HCT116 (cell line): ENCODE data around the gene ATG9A. TPM values are rescaled to one million over a fixed set of nuclear protein-coding genes. Genes with fewer than 3 reads are reported as not detected.

ENCODE experiments used
- ATAC-seq: fragments of 200-7000 bp; cut with Tn5 transposase; 2 replicates; pipeline ENCODE4 v1.9.1; 2020; ENCODE audit warnings: mild to moderate bottlenecking, moderate library complexity
- BruUV-seq: library from RNA; stranded (reverse); fragments of 400-500 nt; replicated peaks from 2 replicates; lab custom pipeline; 2021; lab: Mats Ljungman, UMichigan
- CTCF ChIA-PET: fragments of 300-600 bp; sonication (Branson Sonifier 250); formaldehyde crosslinking; loops from one replicate; lab custom pipeline; 2021; ENCODE audit warnings: antibody characterized with exemption; lab: Charles Lee
- POLR2A ChIA-PET: fragments of 300-600, 350-600 bp; sonication (Branson Sonifier 250); formaldehyde crosslinking; loops from one replicate; lab custom pipeline; 2021; ENCODE audit warnings: antibody characterized with exemption; lab: Charles Lee
- RAD21 ChIA-PET, 2 experiments: fragments of 300-600 bp; sonication (Branson Sonifier 250); formaldehyde crosslinking; loops; one replicate each; lab custom pipeline; 2023; ENCODE audit warnings: low total read pairs in 2 of 2; ENCODE audit not compliant: uncharacterized antibody in 2 of 2, unreplicated experiment in 2 of 2, low non-redundant PET in 1 of 2; lab: Charles Lee
- DNase-seq: peaks from one replicate; pipeline ENCODE4 v3.0.0-alpha.2; 2010; ENCODE audit warnings: low read depth, low spot score
- H2AFZ ChIP-seq: fragments of 200-600 bp; shearing (Covaris generic), sonication (generic); 2 replicates; pipeline ENCODE4 v1.6.1; 2017; ENCODE audit warnings: low read depth, mixed run types, mixed read lengths, antibody characterized with exemption, low read length; ENCODE audit not compliant: poor library complexity, severe bottlenecking
- H3K27ac ChIP-seq: 2 replicates; pipeline ENCODE4 v1.5.1; 2012; ENCODE audit warnings: low read depth, low read length
- H3K27me3 ChIP-seq: fragments of 200-600 bp; sonication (generic); 2 replicates; pipeline ENCODE4 v1.6.1; 2016; ENCODE audit warnings: mixed run types, low read length, mixed read lengths; ENCODE audit not compliant: insufficient read depth
- H3K36me3 ChIP-seq, 2 experiments: fragments of 200-500 bp in 1 of 2; fragments of 200-600 bp in 1 of 2; sonication (Bioruptor generic) in 1 of 2; sonication (generic) in 1 of 2; 2 replicates each; pipeline versions ENCODE4 v1.5.1 to v1.6.1; 2014 to 2016; ENCODE audit warnings: low read length in 2 of 2, inconsistent platforms in 1 of 2, mixed read lengths in 1 of 2, mixed run types in 1 of 2; ENCODE audit not compliant: insufficient read depth in 2 of 2, control insufficient read depth in 1 of 2
- H3K4me1 ChIP-seq, 2 experiments: fragments of 200-600 bp in 1 of 2; sonication (generic) in 1 of 2; 2 replicates each; pipeline versions ENCODE4 v1.5.1 to v1.6.1; 2012 to 2017; ENCODE audit warnings: low read length in 2 of 2, inconsistent platforms in 1 of 2, mild to moderate bottlenecking in 1 of 2, mixed read lengths in 1 of 2, mixed run types in 1 of 2, moderate library complexity in 1 of 2; ENCODE audit not compliant: insufficient read depth in 2 of 2, control insufficient read depth in 1 of 2
- H3K4me2 ChIP-seq: fragments of 200-600 bp; sonication (generic); 2 replicates; pipeline ENCODE4 v1.6.1; 2017; ENCODE audit warnings: mixed run types, low read length, mixed read lengths
- H3K4me3 ChIP-seq, 2 experiments: fragments of 200-600 bp in 1 of 2; sonication (generic) in 1 of 2; replicated peaks in 1 of 2; 2 replicates each; pipeline ENCODE4 v1.5.1; 2011 to 2016; ENCODE audit warnings: low read length in 2 of 2, control low read depth in 1 of 2, low read depth in 1 of 2, mild to moderate bottlenecking in 1 of 2, mixed read lengths in 1 of 2, mixed run types in 1 of 2
- H3K79me2 ChIP-seq: fragments of 200-600 bp; sonication (generic); 2 replicates; pipeline ENCODE4 v1.6.1; 2017; ENCODE audit warnings: mild to moderate bottlenecking, mixed run types, low read length, moderate library complexity, mixed read lengths; ENCODE audit not compliant: insufficient read depth
- H3K9ac ChIP-seq: fragments of 200-600 bp; sonication (generic); 2 replicates; pipeline ENCODE4 v1.6.1; 2016; ENCODE audit warnings: low read length, mixed read lengths
- H3K9me2 ChIP-seq: fragments of 200-600 bp; sonication (generic), shearing (Covaris generic); 2 replicates; pipeline ENCODE4 v1.6.1; 2017; ENCODE audit warnings: mixed run types, mild to moderate bottlenecking, moderate library complexity; ENCODE audit not compliant: insufficient read depth
- H3K9me3 ChIP-seq, 2 experiments: fragments of 200-500 bp in 1 of 2; fragments of 200-600 bp in 1 of 2; sonication (Bioruptor generic) in 1 of 2; sonication (generic) in 1 of 2; 2 replicates each; pipeline ENCODE4 v1.6.1; 2014 to 2017; ENCODE audit warnings: low read length in 2 of 2, mixed read lengths in 2 of 2, inconsistent platforms in 1 of 2, low read depth in 1 of 2, mild to moderate bottlenecking in 1 of 2, mixed run types in 1 of 2, moderate library complexity in 1 of 2; ENCODE audit not compliant: control insufficient read depth in 1 of 2, insufficient read depth in 1 of 2
- H4K20me1 ChIP-seq: fragments of 200-600 bp; sonication (generic), shearing (Covaris generic); 2 replicates; pipeline ENCODE4 v1.6.1; 2017; ENCODE audit warnings: mixed run types, mild to moderate bottlenecking, moderate library complexity; ENCODE audit not compliant: insufficient read depth
- CEBPB ChIP-seq: IDR thresholded peaks from 2 replicates; pipeline ENCODE4 v1.6.1; 2012; ENCODE audit warnings: low read depth
- ELF1 ChIP-seq: IDR thresholded peaks from 2 replicates; pipeline ENCODE4 v1.6.1; 2012; ENCODE audit warnings: low read depth, borderline replicate concordance
- EZH2 ChIP-seq: fragments of 200-600 bp; sonication (generic); IDR thresholded peaks from 2 replicates; pipeline ENCODE4 v1.6.1; 2017; ENCODE audit warnings: antibody characterized with exemption, mixed run types
- POLR2A ChIP-seq: IDR thresholded peaks from 2 replicates; pipeline ENCODE4 v1.7.0; 2011; ENCODE audit warnings: borderline replicate concordance; ENCODE audit not compliant: insufficient read depth, insufficient read length; ENCODE audit errors: extremely low read depth
- TCF7L2 ChIP-seq: IDR thresholded peaks from 2 replicates; pipeline ENCODE4 v1.7.0; 2011; ENCODE audit warnings: borderline replicate concordance, inconsistent platforms; ENCODE audit not compliant: insufficient read depth, insufficient read length; ENCODE audit errors: extremely low read depth
- ZFX ChIP-seq: fragments of 450-650 bp; IDR thresholded peaks from 2 replicates; pipeline ENCODE4 v1.6.1; 2017
- intact Hi-C: fragments of 100-400 bp; cut with micrococcal nuclease; formaldehyde crosslinking; loops from 2 replicates; pipeline ENCODE4 v1.10.0; 2022
- total RNA-seq: library from RNA; stranded (reverse); gene quantifications from one replicate; pipeline ENCODE4 v1.2.1, GENCODE V29; 2021; ENCODE audit not compliant: unreplicated experiment

ATG9A gene
- total RNA-seq, 1 experiment from 2014 or later: 51.8 TPM

- Histone ChIP-seq H3K9ac (no peak overlapping the region), H3K36me3 (peaks cover 10 to 23% of the 10 kb centered on the region in 2 experiments; a peak in 3 of 4 replicates), H3K79me2 (no peaks in the 10 kb centered on the region), H3K27ac (no peak overlapping the region), H3K9me3 (no peaks in the 10 kb centered on the region), H3K4me1 (peaks cover 9 to 15% of the 10 kb centered on the region in 2 experiments), H2AFZ (no peak overlapping the region), H3K27me3 (no peaks in the 10 kb centered on the region), H3K4me3 (no peak overlapping the region), H3K4me2 (no peak overlapping the region), H4K20me1 (no peaks in the 10 kb centered on the region), H3K9me2 (no peaks in the 10 kb centered on the region)
- ChIA-PET RAD21 (no interaction called here), POLR2A (interaction anchor here (1.1 kb wide), 1 partner anchor 16 kb away, joined by 3 read pairs; no protein-coding TSS in a partner anchor), CTCF (interaction anchor here (0.8 to 1.7 kb wide), 9 partner anchors 34 to 181 kb away, joined by 3 to 10 read pairs (median 4); partner anchors contain the start of genes CNPPD1 and NHEJ1)
- no peak for TF ChIP-seq TCF7L2
- ATAC-seq: no peak
- BruUV-seq: no TSS peak
- DNase-seq: no peak
- intact Hi-C loops: loop anchor here (2.0 kb wide), 2 partner anchors 40 to 50 kb away; partner anchors contain the start of genes NHEJ1 and SLC23A3
Observed at GRCh38 chr2:219210886-219211362, 18.5 kb downstream of the ATG9A start.

GRCh38 chr2:219210196-219210885 lies 19.1 kb downstream of the ATG9A start:
- intact Hi-C loops: loop anchor here (2.0 kb wide), 2 partner anchors 40 to 50 kb away; partner anchors contain the start of genes NHEJ1 and SLC23A3
- Histone ChIP-seq H3K9me3 (no peaks in the 10 kb centered on the region), H3K9me2 (no peaks in the 10 kb centered on the region), H3K79me2 (no peaks in the 10 kb centered on the region), H3K27me3 (no peaks in the 10 kb centered on the region), H3K4me2 (no peak overlapping the region), H4K20me1 (no peaks in the 10 kb centered on the region), H3K4me1 (peaks cover 11 to 17% of the 10 kb centered on the region in 2 experiments), H2AFZ (no peak overlapping the region), H3K4me3 (no peak overlapping the region), H3K36me3 (peaks cover 10 to 23% of the 10 kb centered on the region in 2 experiments; a peak in 3 of 4 replicates), H3K27ac (no peak overlapping the region), H3K9ac (no peak overlapping the region)
- TF ChIP-seq CEBPB (no peak), ZFX (no peak), POLR2A (no peak), ELF1 (no peak), EZH2 (no peak)
- ATAC-seq: no peak
- ChIA-PET POLR2A (no interaction called here), CTCF (interaction anchor here (1.4 to 1.7 kb wide), 2 partner anchors 39 to 181 kb away, joined by 4 to 10 read pairs; no protein-coding TSS in a partner anchor), RAD21 (no interaction called here)
- DNase-seq: no peak
- BruUV-seq: no TSS peak
